K562 (cell line): ENCODE measurements around the gene FSTL3. TPM values are rescaled to one million over a fixed set of nuclear protein-coding genes. Genes with fewer than 3 reads are reported as not detected.
A peak's percentile ranks its signal among the peaks of the same experiment; 100 is the strongest.

Experiments used
- EP400 ChIP-seq: fragments of 450-650 bp; IDR thresholded peaks from 2 replicates; pipeline ENCODE4 v1.6.1; 2017; ENCODE audit warnings: antibody characterized with exemption, mild to moderate bottlenecking, moderate library complexity
- FOXM1 ChIP-seq, 2 experiments: fragments of 450-650 bp in 1 of 2; sonication (generic) in 1 of 2; formaldehyde crosslinking in 1 of 2; IDR thresholded peaks; 2 replicates each; pipeline versions ENCODE4 v1.6.1 to v1.9.0; 2017 to 2022; ENCODE audit warnings: low read depth in 2 of 2, mild to moderate bottlenecking in 2 of 2, missing genetic modification reagents in 1 of 2, moderate library complexity in 1 of 2
- GTF2A2 ChIP-seq: IDR thresholded peaks from 2 replicates; pipeline ENCODE4 v1.6.1; 2016; ENCODE audit warnings: mild to moderate bottlenecking, missing genetic modification characterization, missing compliant biosample characterization
- IRF2 ChIP-seq: sonication (generic); formaldehyde crosslinking; IDR thresholded peaks from 2 replicates; pipeline ENCODE4 v1.8.1; 2022; ENCODE audit warnings: mild to moderate bottlenecking, missing genetic modification reagents
- MAX ChIP-seq: sonication (generic); formaldehyde crosslinking; IDR thresholded peaks from 2 replicates; pipeline ENCODE4 v1.9.0; 2022; ENCODE audit warnings: mild to moderate bottlenecking, missing genetic modification reagents
- NR2C2 ChIP-seq, 2 experiments: fragments of 200-800 bp in 1 of 2; sonication (Bioruptor generic) in 1 of 2; sonication (generic) in 1 of 2; formaldehyde crosslinking in 1 of 2; IDR thresholded peaks; 2 replicates each; pipeline versions ENCODE4 v1.6.1 to v1.8.0; 2016 to 2022; ENCODE audit warnings: mild to moderate bottlenecking in 1 of 2, missing compliant biosample characterization in 1 of 2, missing genetic modification characterization in 1 of 2, missing genetic modification reagents in 1 of 2
- NR3C1 ChIP-seq: sonication (generic); formaldehyde crosslinking; IDR thresholded peaks from 2 replicates; pipeline ENCODE4 v1.8.1; 2022; ENCODE audit warnings: missing genetic modification reagents
- PCBP1 ChIP-seq: fragments of 200-400 bp; formaldehyde crosslinking; IDR thresholded peaks from 2 replicates; pipeline ENCODE4 v1.6.1; 2018; ENCODE audit warnings: mild to moderate bottlenecking, low read depth, low read length; ENCODE audit not compliant: poor library complexity, severe bottlenecking
- RB1 ChIP-seq: fragments of 450-650 bp; IDR thresholded peaks from 2 replicates; pipeline ENCODE4 v1.6.1; 2017; ENCODE audit warnings: low read depth, mild to moderate bottlenecking
- SIN3A ChIP-seq, 2 experiments: fragments of 150-350 bp in 1 of 2; IDR thresholded peaks; 2 replicates each; pipeline ENCODE4 v1.6.1; 2011 to 2016; ENCODE audit warnings: borderline replicate concordance in 2 of 2, low read depth in 2 of 2, low read length in 2 of 2, mild to moderate bottlenecking in 2 of 2, moderate library complexity in 2 of 2; ENCODE audit not compliant: control insufficient read depth in 1 of 2
- U2AF1 ChIP-seq: fragments of 200-400 bp; formaldehyde crosslinking; optimal IDR thresholded peaks from 2 replicates; pipeline ENCODE3; 2017; ENCODE audit warnings: mild to moderate bottlenecking, low read depth, low read length, moderate library complexity
- ZNF165 ChIP-seq: fragments of 250-450 bp; sonication (Bioruptor Pico); IDR thresholded peaks from 2 replicates; pipeline ENCODE4 v1.4.0; 2020; ENCODE audit warnings: borderline replicate concordance
- ZNF696 ChIP-seq: fragments of 250-450 bp; sonication (Bioruptor Pico); conservative IDR thresholded peaks from 2 replicates; pipeline ENCODE4 v1.4.0; 2020; ENCODE audit warnings: mild to moderate bottlenecking, moderate library complexity
- ZNF75A ChIP-seq: fragments of 450-650 bp; formaldehyde crosslinking; IDR thresholded peaks from 2 replicates; pipeline ENCODE4 v1.4.0; 2020; ENCODE audit warnings: mild to moderate bottlenecking
- polyA plus RNA-seq, 8 experiments: library from polyadenylated mRNA; depleted of rRNA in 4 of 8; stranded (reverse) in 5 of 8; unstranded in 3 of 8; fragments of >200 nt; fragmentation: Nextera tagmentation in 2 of 8; fragmentation: Illumina TruSeq in 1 of 8; extraction: Ambion mirVana in 2 of 8; extraction: Trizol in 1 of 8; gene quantifications; 2 replicates each; pipeline versions ENCODE4 v1.2.1 to v1.2.3, GENCODE V29; 2011 to 2014; ENCODE audit warnings: inconsistent platforms in 1 of 8, missing spikeins in 1 of 8
- total RNA-seq, 7 experiments: library from RNA; depleted of rRNA in 6 of 7; stranded (reverse); fragments of >200 nt in 6 of 7; fragmentation: Illumina TruSeq in 2 of 7; extraction: Trizol in 2 of 7; gene quantifications; 2 replicates each; pipeline versions ENCODE4 v1.2.1 to v1.2.3, GENCODE V29; 2011 to 2021; ENCODE audit warnings: low replicate concordance in 1 of 7
- TF ChIP-seq, protein P1 (sequence below), 2 experiments: IDR thresholded peaks; 2 replicates each; pipeline ENCODE4 v1.6.1; 2011; ENCODE audit warnings: borderline replicate concordance in 1 of 2, control low read depth in 1 of 2, low read depth in 1 of 2, low read length in 1 of 2, mild to moderate bottlenecking in 1 of 2, mixed read lengths in 1 of 2, moderate library complexity in 1 of 2; ENCODE audit not compliant: insufficient read depth in 1 of 2, insufficient read length in 1 of 2, poor library complexity in 1 of 2, severe bottlenecking in 1 of 2; ENCODE audit errors: extremely low read depth in 1 of 2
- TF ChIP-seq, protein P2 (sequence below), 2 experiments: fragments of 450-650 bp in 1 of 2; sonication (generic) in 1 of 2; formaldehyde crosslinking in 1 of 2; IDR thresholded peaks in 1 of 2; conservative IDR thresholded peaks in 1 of 2; 2 replicates each; pipeline versions ENCODE4 v1.6.1 to v1.8.1; 2016 to 2023; ENCODE audit warnings: mild to moderate bottlenecking in 2 of 2, moderate library complexity in 2 of 2, inconsistent platforms in 1 of 2, missing genetic modification reagents in 1 of 2

FSTL3 gene
- total and polyA plus RNA-seq, 9 of the 15 experiments (the other 6 are each of a cell fraction or from before 2014, with no cell fraction given) = 0.35 to 6.8 (median 4.2) TPM; not detected in 1

GRCh38 chr19:662207-662961 lies 13.8 kb upstream of the FSTL3 start (continued):
- TF ChIP-seq GTF2A2 (tag) = 0 out of 2 replicates have a peak, but pooled peaks have one; percentile 33
- TF ChIP-seq NR3C1 (CRISPR knock-in tag) = peak; percentile 9; the same call in 1 of the 2 replicates
- no peak for TF ChIP-seq NR2C2 (CRISPR knock-in tag; IDR thresholded peaks at IDR 0.05)
- TF ChIP-seq NR2C2 (tag; IDR thresholded peaks at IDR 0.05) = 0 out of 2 replicates have a peak, but pooled peaks have one; percentile 2
- TF ChIP-seq SIN3A (IDR thresholded peaks at IDR 0.05; ENCODE audit: borderline replicate concordance in 2 of 2, control insufficient read depth in 1 of 2, low read depth in 2 of 2, low read length in 2 of 2) = peak; percentile 70 to 73; a peak in 2 of 4 replicates
- TF ChIP-seq, protein P1, sequence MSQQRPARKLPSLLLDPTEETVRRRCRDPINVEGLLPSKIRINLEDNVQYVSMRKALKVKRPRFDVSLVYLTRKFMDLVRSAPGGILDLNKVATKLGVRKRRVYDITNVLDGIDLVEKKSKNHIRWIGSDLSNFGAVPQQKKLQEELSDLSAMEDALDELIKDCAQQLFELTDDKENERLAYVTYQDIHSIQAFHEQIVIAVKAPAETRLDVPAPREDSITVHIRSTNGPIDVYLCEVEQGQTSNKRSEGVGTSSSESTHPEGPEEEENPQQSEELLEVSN (IDR thresholded peaks at IDR 0.05; ENCODE audit: borderline replicate concordance in 1 of 2, extremely low read depth in 1 of 2, insufficient read depth in 1 of 2, insufficient read length in 1 of 2, low read depth in 1 of 2, low read length in 1 of 2, poor library complexity in 1 of 2, severe bottlenecking in 1 of 2) = peak; percentile 45 to 71
- TF ChIP-seq PCBP1 = peak; percentile 86
- no peak for TF ChIP-seq ZNF165 (CRISPR knock-in tag)
- no peak for TF ChIP-seq ZNF75A (CRISPR knock-in tag)
- no peak for TF ChIP-seq ZNF696
- no peak for TF ChIP-seq FOXM1 (IDR thresholded peaks at IDR 0.05; ENCODE audit: low read depth)
- 0 out of 2 replicates have a peak, but pooled peaks have one; percentile 44 for TF ChIP-seq FOXM1 (CRISPR knock-in tag; IDR thresholded peaks at IDR 0.05; ENCODE audit: low read depth)
- TF ChIP-seq, protein P2, sequence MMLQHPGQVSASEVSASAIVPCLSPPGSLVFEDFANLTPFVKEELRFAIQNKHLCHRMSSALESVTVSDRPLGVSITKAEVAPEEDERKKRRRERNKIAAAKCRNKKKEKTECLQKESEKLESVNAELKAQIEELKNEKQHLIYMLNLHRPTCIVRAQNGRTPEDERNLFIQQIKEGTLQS (IDR thresholded peaks at IDR 0.05) = peak; percentile 59
- TF ChIP-seq, protein P2 (CRISPR knock-in tag; conservative IDR thresholded peaks at IDR 0.05) = no peak
- TF ChIP-seq EP400 = peak; percentile 88
- TF ChIP-seq IRF2 (CRISPR knock-in tag) = peak; percentile 68; the same call in 1 of the 2 replicates
- TF ChIP-seq MAX = peak; percentile 77
- no peak for TF ChIP-seq U2AF1
- peak; percentile 18; the same call in 1 of the 2 replicates for TF ChIP-seq RB1
